K562 (cell line): ENCODE results near the gene NEU1. TPM values are rescaled to one million over a fixed set of nuclear protein-coding genes. Genes with fewer than 3 reads are reported as not detected.

Source experiments
- ATAC-seq: fragments of 200-7000 bp; cut with Tn5 transposase; 3 replicates; pipeline ENCODE4 v1.9.1; 2020; ENCODE audit warnings: moderate library complexity
- BruUV-seq: library from RNA; stranded (reverse); fragments of 400-500 nt; replicated peaks from 2 replicates; lab custom pipeline; 2021; lab: Mats Ljungman, UMichigan
- CTCF ChIA-PET: fragments of 300-600 bp; formaldehyde crosslinking; extraction: SDS; loops from one replicate; lab custom pipeline; 2021; ENCODE audit warnings: low intra/inter-chr PET ratio; lab: Yijun Ruan, JAX
- POLR2A ChIA-PET: fragments of 300-600, 350-650 bp; sonication (Branson Sonifier 250); formaldehyde crosslinking; extraction: SDS; loops from one replicate; lab custom pipeline; 2021; ENCODE audit warnings: antibody characterized with exemption, inconsistent platforms; lab: Yijun Ruan, JAX
- DNase-seq, 4 experiments: peaks; one replicate each; pipeline versions ENCODE4 v3.0.0 to v3.0.0-alpha.2; 2011 to 2018; ENCODE audit warnings: low spot score in 3 of 4, mixed read lengths in 3 of 4; ENCODE audit errors: extremely low read depth in 1 of 4
- FAIRE-seq: peaks from 2 replicates; lab custom pipeline; 2011; peaks lifted over from hg19 to GRCh38; lab: Jason Lieb, UNC
- H2AFZ ChIP-seq: 2 replicates; pipeline ENCODE4 v1.6.0; 2011; ENCODE audit warnings: low read depth, low read length, control low read depth, inconsistent platforms
- H3K27ac ChIP-seq: fragments of 200-600 bp; 3 replicates; pipeline ENCODE4 v1.8.0; 2011; ENCODE audit warnings: low read depth, mild to moderate bottlenecking, control low read depth, inconsistent platforms, low read length, moderate library complexity, mixed read lengths; ENCODE audit errors: extremely low read depth
- H3K27me3 ChIP-seq, 2 experiments: fragments of 300-600 bp in 1 of 2; 2 replicates in 1 of 2; 3 replicates in 1 of 2; pipeline versions ENCODE4 v1.6.0 to v1.8.0; 2011; ENCODE audit warnings: inconsistent platforms in 2 of 2, low read length in 2 of 2, mild to moderate bottlenecking in 1 of 2, mixed read lengths in 1 of 2, moderate library complexity in 1 of 2; ENCODE audit not compliant: control insufficient read depth in 2 of 2, insufficient read depth in 2 of 2
- H3K36me3 ChIP-seq: fragments of 300-600 bp; 3 replicates; pipeline ENCODE4 v1.8.0; 2011; ENCODE audit warnings: mild to moderate bottlenecking, low read length, inconsistent platforms; ENCODE audit not compliant: control insufficient read depth, insufficient read depth
- H3K4me1 ChIP-seq, 2 experiments: fragments of 200-600 bp in 1 of 2; replicated peaks in 1 of 2; 2 replicates in 1 of 2; 3 replicates in 1 of 2; pipeline versions ENCODE4 v1.5.1 to v1.8.0; 2011; ENCODE audit warnings: inconsistent platforms in 2 of 2, low read length in 2 of 2, mild to moderate bottlenecking in 1 of 2, mixed read lengths in 1 of 2, moderate library complexity in 1 of 2; ENCODE audit not compliant: control insufficient read depth in 2 of 2, insufficient read depth in 2 of 2
- H3K4me2 ChIP-seq: 2 replicates; pipeline ENCODE4 v1.6.1; 2011; ENCODE audit warnings: low read length, control low read depth, inconsistent platforms, mixed read lengths; ENCODE audit not compliant: insufficient read depth
- H3K4me3 ChIP-seq: fragments of 200-600 bp; sonication (generic), shearing (Covaris generic); 2 replicates; pipeline ENCODE4 v1.5.1; 2016; ENCODE audit warnings: control low read depth, inconsistent platforms
- H3K79me2 ChIP-seq: fragments of 200-600 bp; 3 replicates; pipeline ENCODE4 v1.8.0; 2011; ENCODE audit warnings: low read length, inconsistent platforms; ENCODE audit not compliant: control insufficient read depth, insufficient read depth
- H3K9ac ChIP-seq, 2 experiments: 2 replicates each; pipeline versions ENCODE4 v1.6.0 to v1.6.1; 2011; ENCODE audit warnings: low read depth in 2 of 2, low read length in 2 of 2, control low read depth in 1 of 2, inconsistent platforms in 1 of 2, mild to moderate bottlenecking in 1 of 2, mixed read lengths in 1 of 2; ENCODE audit not compliant: insufficient read depth in 1 of 2
- H3K9me1 ChIP-seq: one replicate; pipeline ENCODE4 v1.6.0; 2011; ENCODE audit warnings: inconsistent platforms, mild to moderate bottlenecking, low read length, moderate library complexity; ENCODE audit not compliant: control insufficient read depth, insufficient read depth
- H3K9me3 ChIP-seq: replicated peaks from 2 replicates; pipeline ENCODE4 v1.5.1; 2011; ENCODE audit warnings: low read depth, low read length, inconsistent platforms; ENCODE audit not compliant: control insufficient read depth, insufficient read depth
- H4K20me1 ChIP-seq: replicated peaks from 2 replicates; pipeline ENCODE4 v1.6.1; 2011; ENCODE audit warnings: low read length, inconsistent platforms, mixed read lengths; ENCODE audit not compliant: control insufficient read depth, insufficient read depth
- DMBX1 ChIP-seq: fragments of 250-450 bp; sonication (Bioruptor Pico); IDR thresholded peaks from 2 replicates; pipeline ENCODE4 v1.8.0; 2022; ENCODE audit warnings: inconsistent platforms, mild to moderate bottlenecking, moderate library complexity, borderline replicate concordance
- EHMT2 ChIP-seq: fragments of 450-650 bp; IDR thresholded peaks from 2 replicates; pipeline ENCODE4 v1.6.1; 2018; ENCODE audit warnings: antibody characterized with exemption
- GTF2F1 ChIP-seq: IDR thresholded peaks from 2 replicates; pipeline ENCODE4 v1.6.1; 2011; ENCODE audit warnings: low read depth, low read length, improper control_type of control experiment
- SIX5 ChIP-seq, 2 experiments: IDR thresholded peaks; 2 replicates each; pipeline ENCODE4 v1.6.1; 2011; ENCODE audit warnings: low read length in 2 of 2, borderline replicate concordance in 1 of 2, low read depth in 1 of 2, mild to moderate bottlenecking in 1 of 2, moderate library complexity in 1 of 2; ENCODE audit not compliant: insufficient read depth in 1 of 2
- THAP7 ChIP-seq: fragments of 250-450 bp; sonication (Bioruptor Pico); IDR thresholded peaks from 2 replicates; pipeline ENCODE4 v1.5.0; 2021
- USF1 ChIP-seq: sonication (generic); formaldehyde crosslinking; IDR thresholded peaks from 2 replicates; pipeline ENCODE4 v1.9.0; 2022; ENCODE audit warnings: mild to moderate bottlenecking, missing genetic modification reagents
- ZC3H11A ChIP-seq: IDR thresholded peaks from 2 replicates; pipeline ENCODE4 v1.6.1; 2012; ENCODE audit warnings: low read depth, low read length, improper control_type of control experiment
- ZFX ChIP-seq: sonication (generic); formaldehyde crosslinking; IDR thresholded peaks from 2 replicates; pipeline ENCODE4 v1.8.0; 2022; ENCODE audit warnings: mild to moderate bottlenecking, missing genetic modification reagents, moderate library complexity
- WGBS: fragments of 100-300 bp; shearing (Covaris generic); methylation state at CpG from one replicate; pipeline ENCODE4 v1.1.6; 2016; ENCODE audit warnings: low coverage, mixed read lengths; ENCODE audit not compliant: insufficient coverage; ENCODE audit errors: missing lambda C conversion rate; 5-methylcytosine and 5-hydroxymethylcytosine counted together
- in situ Hi-C: fragments of 300-500 bp; cut with MboI; formaldehyde crosslinking; loops from 4 replicates; pipeline ENCODE4 v1.15.0; 2018; ENCODE audit warnings: inconsistent platforms, mixed read lengths
- intact Hi-C: fragments of 100-400 bp; cut with micrococcal nuclease; formaldehyde crosslinking; loops from 2 replicates; pipeline ENCODE4 v1.14.2; 2022
- polyA plus RNA-seq, 8 experiments: library from polyadenylated mRNA; depleted of rRNA in 4 of 8; stranded (reverse) in 5 of 8; unstranded in 3 of 8; fragments of >200 nt; fragmentation: Nextera tagmentation in 2 of 8; fragmentation: Illumina TruSeq in 1 of 8; extraction: Ambion mirVana in 2 of 8; extraction: Trizol in 1 of 8; gene quantifications; 2 replicates each; pipeline versions ENCODE4 v1.2.1 to v1.2.3, GENCODE V29; 2011 to 2014; ENCODE audit warnings: inconsistent platforms in 1 of 8, missing spikeins in 1 of 8
- total RNA-seq, 7 experiments: library from RNA; depleted of rRNA in 6 of 7; stranded (reverse); fragments of >200 nt in 6 of 7; fragmentation: Illumina TruSeq in 2 of 7; extraction: Trizol in 2 of 7; gene quantifications; 2 replicates each; pipeline versions ENCODE4 v1.2.1 to v1.2.3, GENCODE V29; 2011 to 2021; ENCODE audit warnings: low replicate concordance in 1 of 7

Gene NEU1
- total and polyA plus RNA-seq, 9 of the 15 experiments (the other 6 are each of a cell fraction or from before 2014, with no cell fraction given), result 14.8 to 67.8 (median 51.0) TPM

GRCh38 chr6:31861150-31861549 is 1.5 kb downstream of the NEU1 start:
- Histone ChIP-seq H3K79me2 (peaks cover 24% of the 10 kb centered on the region), H2AFZ (no peak overlapping the region), H3K9ac (no peak overlapping the region), H3K27ac (no peak overlapping the region), H3K27me3 (no peaks in the 10 kb centered on the region), H3K4me2 (no peak overlapping the region), H4K20me1 (no peaks in the 10 kb centered on the region), H3K9me1 (peaks cover 9% of the 10 kb centered on the region), H3K36me3 (peaks cover 55% of the 10 kb centered on the region; the same call in 2 of the 3 replicates), H3K4me1 (peaks cover 13 to 43% of the 10 kb centered on the region in 2 experiments; a peak in 4 of 5 replicates), H3K9me3 (no peaks in the 10 kb centered on the region), H3K4me3 (no peak overlapping the region)
- ChIA-PET POLR2A (interaction anchor here (0.6 to 6.2 kb wide), 4 partner anchors 16 to 209 kb away, joined by 3 to 91 read pairs (median 46); partner anchors contain the start of gene GPANK1), CTCF (no interaction called here)
- 83% methylated on average over 7 of the region's 7 CpGs for WGBS
- no peak for DNase-seq
- no TSS peak for BruUV-seq
- no peak for ATAC-seq
- no peak for FAIRE-seq
- in situ Hi-C loops, result loop anchor here (5.0 kb wide), 1 partner anchor 199 kb away; the partner anchor contains the start of genes C6orf47 and GPANK1
- intact Hi-C loops, result no loop called here
- no peak for TF ChIP-seq SIX5 (IDR thresholded peaks at IDR 0.05; ENCODE audit: borderline replicate concordance in 1 of 2, insufficient read depth in 1 of 2, low read depth in 1 of 2, low read length in 2 of 2)
- no peak for TF ChIP-seq THAP7
- TF ChIP-seq GTF2F1, result no peak
- TF ChIP-seq DMBX1 (CRISPR knock-in tag), result no peak
- 0 out of 2 replicates have a peak, but pooled peaks have one; percentile 11 for TF ChIP-seq ZFX
- TF ChIP-seq ZC3H11A, result no peak
- TF ChIP-seq USF1, result 0 out of 2 replicates have a peak, but pooled peaks have one; percentile 7
- no peak for TF ChIP-seq EHMT2
